Gastrocnemius medialis (tissue), 4 donors: ENCODE data around the gene LDLRAD4.

Source experiments
- CTCF ChIP-seq, 5 experiments: fragments of 450-650 bp in 3 of 5; fragments of 200-600 bp in 2 of 5; sonication (generic) in 2 of 5; IDR thresholded peaks in 4 of 5; conservative IDR thresholded peaks in 1 of 5; 1 replicate in 4 of 5; 2 replicates in 1 of 5; pipeline ENCODE4 v1.5.1; 2016 to 2019; ENCODE audit warnings: antibody characterized with exemption in 5 of 5, mild to moderate bottlenecking in 3 of 5, moderate library complexity in 3 of 5
- POLR2A ChIP-seq, 2 donors: fragments of 450-650 bp; IDR thresholded peaks; one replicate each; pipeline ENCODE4 v1.6.1; 2017; ENCODE audit warnings: antibody characterized with exemption in 2 of 2, mild to moderate bottlenecking in 2 of 2, moderate library complexity in 2 of 2

GRCh38 chr18:13213036-13213795 is 5.3 kb upstream of the LDLRAD4 start:
- TF ChIP-seq POLR2A (IDR thresholded peaks at IDR 0.05), result no peak
- no peak for TF ChIP-seq CTCF (IDR thresholded peaks at IDR 0.05 in 4 of 5, conservative IDR thresholded peaks at IDR 0.05 in 1 of 5)
